HEK293 (cell line): ENCODE data around the gene HDAC8.

Experiments
- CTCF ChIP-seq: fragments of 450-650 bp; formaldehyde crosslinking; IDR thresholded peaks from 2 replicates; pipeline ENCODE4 v1.5.1; 2016; ENCODE audit warnings: missing biosample characterization, missing genetic modification characterization
- TCF7L2 ChIP-seq: IDR thresholded peaks from 2 replicates; pipeline ENCODE4 v1.6.1; 2011; ENCODE audit warnings: low read depth, mild to moderate bottlenecking, inconsistent platforms, low read length, moderate library complexity, borderline replicate concordance
- ZNF302 ChIP-seq: fragments of 450-650 bp; formaldehyde crosslinking; IDR thresholded peaks from 2 replicates; pipeline ENCODE4 v1.5.1; 2016; ENCODE audit warnings: missing biosample characterization, missing genetic modification characterization, low read depth
- ZNF561 ChIP-seq: fragments of 450-650 bp; IDR thresholded peaks from 2 replicates; pipeline ENCODE4 v1.5.1; 2018; ENCODE audit warnings: missing biosample characterization, missing genetic modification characterization, borderline replicate concordance

- TF ChIP-seq ZNF561 (tag by site-specific recombination) (no peak), TCF7L2 (no peak), CTCF (tag by site-specific recombination) (no peak), ZNF302 (no peak)
Observed at GRCh38 chrX:72620550-72621145, 48.0 kb upstream of the HDAC8 start.
